ENCODE data around the gene YIPF3.

GRCh38 chr6:43502666-43503065 is 14.1 kb downstream of the YIPF3 start:
- no peak for TF ChIP-seq POLR2A (IDR thresholded peaks at IDR 0.05)
- no peak for TF ChIP-seq CTCF (IDR thresholded peaks at IDR 0.05)
